Ecto neural progenitor cell (in vitro differentiated cells): Measurements from ENCODE around the gene GNB3.
A peak's percentile ranks its signal among the peaks of the same experiment; 100 is the strongest.
"Not testable (repeated sequence)": the region's sequence is repeated elsewhere in the genome, so short reads cannot be mapped to it uniquely, and the experiment has no call there.

Source experiments
- DNase-seq: peaks from one replicate; pipeline ENCODE4 v3.0.0-alpha.2; 2018; ENCODE audit warnings: low spot score

GNB3 gene

GRCh38 chr12:6883683-6884082 is 43.0 kb downstream of the GNB3 start:
- no peak for DNase-seq

- DNase-seq, result no peak
These were observed 43.8 kb downstream of the GNB3 start for GRCh38 chr12:6884539-6884938.

- not testable (repeated sequence) for DNase-seq
These were observed 45.7 kb downstream of the GNB3 start for GRCh38 chr12:6886206-6886999.

GRCh38 chr12:6887460-6887859 is 46.7 kb downstream of the GNB3 start:
- no peak for DNase-seq

- DNase-seq, result no peak
These were observed 47.6 kb downstream of the GNB3 start for GRCh38 chr12:6888360-6888759.

GRCh38 chr12:6888794-6889193 is 48.1 kb downstream of the GNB3 start:
- not testable (repeated sequence) for DNase-seq

GRCh38 chr12:6889775-6890573 is 49.2 kb downstream of the GNB3 start:
- DNase-seq, result not testable (repeated sequence)

GRCh38 chr12:6890789-6891645 is 50.3 kb downstream of the GNB3 start:
- DNase-seq, result peak; percentile 100

GRCh38 chr12:6891646-6892001 is 50.9 kb downstream of the GNB3 start:
- DNase-seq, result no peak

- DNase-seq, result not testable (repeated sequence)
These were observed 52.0 kb downstream of the GNB3 start for GRCh38 chr12:6892683-6893082.

- no peak for DNase-seq
These were observed 53.6 kb downstream of the GNB3 start for GRCh38 chr12:6894321-6894720.
